ENCODE data around the gene CASD1.

DNA sequence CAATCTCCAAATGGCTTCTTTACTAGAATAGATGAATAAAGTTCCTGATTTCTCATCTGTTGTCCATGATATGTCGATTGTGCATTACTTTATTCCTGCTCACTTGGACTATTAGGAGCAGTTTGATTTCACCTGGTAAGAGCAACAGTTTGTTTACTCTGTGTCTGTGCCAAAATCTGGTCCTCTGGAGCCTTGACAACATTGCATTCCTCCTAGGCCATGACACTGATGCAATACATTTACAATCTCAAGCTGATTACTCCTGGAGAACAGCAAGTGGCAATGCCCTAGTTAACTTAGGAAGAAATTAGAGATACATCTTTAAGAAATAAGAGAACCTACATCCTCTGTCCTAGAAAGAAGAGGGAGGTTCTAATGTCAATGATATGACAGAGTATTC lies 74.5 kb downstream of the CASD1 start:
- TF ChIP-seq, protein P1, sequence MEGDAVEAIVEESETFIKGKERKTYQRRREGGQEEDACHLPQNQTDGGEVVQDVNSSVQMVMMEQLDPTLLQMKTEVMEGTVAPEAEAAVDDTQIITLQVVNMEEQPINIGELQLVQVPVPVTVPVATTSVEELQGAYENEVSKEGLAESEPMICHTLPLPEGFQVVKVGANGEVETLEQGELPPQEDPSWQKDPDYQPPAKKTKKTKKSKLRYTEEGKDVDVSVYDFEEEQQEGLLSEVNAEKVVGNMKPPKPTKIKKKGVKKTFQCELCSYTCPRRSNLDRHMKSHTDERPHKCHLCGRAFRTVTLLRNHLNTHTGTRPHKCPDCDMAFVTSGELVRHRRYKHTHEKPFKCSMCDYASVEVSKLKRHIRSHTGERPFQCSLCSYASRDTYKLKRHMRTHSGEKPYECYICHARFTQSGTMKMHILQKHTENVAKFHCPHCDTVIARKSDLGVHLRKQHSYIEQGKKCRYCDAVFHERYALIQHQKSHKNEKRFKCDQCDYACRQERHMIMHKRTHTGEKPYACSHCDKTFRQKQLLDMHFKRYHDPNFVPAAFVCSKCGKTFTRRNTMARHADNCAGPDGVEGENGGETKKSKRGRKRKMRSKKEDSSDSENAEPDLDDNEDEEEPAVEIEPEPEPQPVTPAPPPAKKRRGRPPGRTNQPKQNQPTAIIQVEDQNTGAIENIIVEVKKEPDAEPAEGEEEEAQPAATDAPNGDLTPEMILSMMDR (IDR thresholded peaks at IDR 0.05), result no peak
- TF ChIP-seq EP300 (IDR thresholded peaks at IDR 0.05), result no peak

Measured in sigmoid colon (tissue), 4 donors.